ES-I3 (cell line): ENCODE data around the gene ASCC3.
"Not testable (repeated sequence)": the region's sequence is repeated elsewhere in the genome, so short reads cannot be mapped to it uniquely, and the experiment has no call there.

Source experiments
- H3K36me3 ChIP-seq: 2 replicates; pipeline ENCODE4 v1.6.1; 2013; ENCODE audit warnings: mild to moderate bottlenecking, low read length, control low read depth, moderate library complexity; ENCODE audit not compliant: insufficient read depth
- H3K4me1 ChIP-seq: 2 replicates; pipeline ENCODE4 v1.6.1; 2013; ENCODE audit warnings: mild to moderate bottlenecking, control low read depth, low read length; ENCODE audit not compliant: insufficient read depth
- H3K9ac ChIP-seq: 2 replicates; pipeline ENCODE4 v1.6.1; 2013; ENCODE audit warnings: low read depth, mild to moderate bottlenecking, low read length, moderate library complexity
- H3K9me3 ChIP-seq: 2 replicates; pipeline ENCODE4 v1.6.1; 2013; ENCODE audit warnings: mild to moderate bottlenecking, low read length, moderate library complexity; ENCODE audit not compliant: control insufficient read depth, insufficient read depth

The ASCC3 gene

GRCh38 chr6:100663219-100663863 lies 217.8 kb downstream of the ASCC3 start:
- H3K36me3 ChIP-seq = no peaks in the 10 kb centered on the region
- no peaks in the 10 kb centered on the region for H3K9me3 ChIP-seq
- no peak overlapping the region for H3K9ac ChIP-seq
- H3K4me1 ChIP-seq = peaks cover 29% of the 10 kb centered on the region

GRCh38 chr6:100662264-100662663 lies 218.9 kb downstream of the ASCC3 start:
- H3K9ac ChIP-seq = no peak overlapping the region
- H3K4me1 ChIP-seq = peaks cover 35% of the 10 kb centered on the region
- no peaks in the 10 kb centered on the region for H3K36me3 ChIP-seq
- H3K9me3 ChIP-seq = no peaks in the 10 kb centered on the region

GRCh38 chr6:100658486-100658885 lies 222.6 kb downstream of the ASCC3 start:
- Histone ChIP-seq H3K9ac (no peak overlapping the region), H3K4me1 (peaks cover 24% of the 10 kb centered on the region), H3K9me3 (no peaks in the 10 kb centered on the region), H3K36me3 (no peaks in the 10 kb centered on the region)

GRCh38 chr6:100657678-100658330 lies 223.3 kb downstream of the ASCC3 start:
- peaks cover 17% of the 10 kb centered on the region for H3K4me1 ChIP-seq
- H3K9me3 ChIP-seq = no peaks in the 10 kb centered on the region
- no peak overlapping the region for H3K9ac ChIP-seq
- no peaks in the 10 kb centered on the region for H3K36me3 ChIP-seq

GRCh38 chr6:100641147-100641546 lies 240.0 kb downstream of the ASCC3 start:
- H3K4me1 ChIP-seq, H3K9me3 ChIP-seq, H3K9ac ChIP-seq: not testable (repeated sequence)
- H3K36me3 ChIP-seq = peaks cover 16% of the 10 kb centered on the region

GRCh38 chr6:100633096-100633777 lies 247.9 kb downstream of the ASCC3 start:
- Histone ChIP-seq H3K36me3 (peaks cover 14% of the 10 kb centered on the region), H3K9ac (no peak overlapping the region), H3K9me3 (no peaks in the 10 kb centered on the region), H3K4me1 (no peaks in the 10 kb centered on the region)

- H3K36me3 ChIP-seq = peaks cover 2% of the 10 kb centered on the region; the same call in 1 of the 2 replicates
- no peaks in the 10 kb centered on the region for H3K4me1 ChIP-seq
- H3K9ac ChIP-seq = no peak overlapping the region
- no peaks in the 10 kb centered on the region for H3K9me3 ChIP-seq
Observed at GRCh38 chr6:100630536-100630935, 250.6 kb downstream of the ASCC3 start.

- peaks cover 2% of the 10 kb centered on the region; the same call in 1 of the 2 replicates for H3K36me3 ChIP-seq
- no peak overlapping the region for H3K9ac ChIP-seq
- no peaks in the 10 kb centered on the region for H3K4me1 ChIP-seq
- H3K9me3 ChIP-seq = no peaks in the 10 kb centered on the region
Observed at GRCh38 chr6:100627911-100628758, 253.0 kb downstream of the ASCC3 start.

- no peak overlapping the region for H3K9ac ChIP-seq
- peaks cover 2% of the 10 kb centered on the region; the same call in 1 of the 2 replicates for H3K36me3 ChIP-seq
- H3K4me1 ChIP-seq = no peaks in the 10 kb centered on the region
- no peaks in the 10 kb centered on the region for H3K9me3 ChIP-seq
Observed at GRCh38 chr6:100626721-100627120, 254.4 kb downstream of the ASCC3 start.

GRCh38 chr6:100622907-100623692 lies 258.0 kb downstream of the ASCC3 start:
- Histone ChIP-seq H3K36me3 (no peaks in the 10 kb centered on the region; the same call in 1 of the 2 replicates), H3K9me3 (no peaks in the 10 kb centered on the region), H3K9ac (no peak overlapping the region), H3K4me1 (no peaks in the 10 kb centered on the region)

- no peaks in the 10 kb centered on the region for H3K4me1 ChIP-seq
- H3K36me3 ChIP-seq = no peaks in the 10 kb centered on the region; the same call in none of the 2 replicates
- no peak overlapping the region for H3K9ac ChIP-seq
- H3K9me3 ChIP-seq = no peaks in the 10 kb centered on the region
Observed at GRCh38 chr6:100620085-100620840, 260.9 kb downstream of the ASCC3 start.

- Histone ChIP-seq H3K4me1 (no peaks in the 10 kb centered on the region), H3K9me3 (no peaks in the 10 kb centered on the region), H3K9ac (no peak overlapping the region), H3K36me3 (no peaks in the 10 kb centered on the region; the same call in none of the 2 replicates)
Observed at GRCh38 chr6:100618351-100618671, 262.8 kb downstream of the ASCC3 start.

GRCh38 chr6:100617633-100618350 lies 263.3 kb downstream of the ASCC3 start:
- H3K9me3 ChIP-seq = no peaks in the 10 kb centered on the region
- H3K4me1 ChIP-seq = no peaks in the 10 kb centered on the region
- H3K36me3 ChIP-seq = no peaks in the 10 kb centered on the region; the same call in none of the 2 replicates
- H3K9ac ChIP-seq = no peak overlapping the region
